Measurements from ENCODE around the gene CD99.

Gene CD99

GRCh38 chrX:2643880-2644279 lies 47.2 kb upstream of the CD99 start:
- peaks cover 9% of the 10 kb centered on the region; the same call in 1 of the 2 replicates for H3K79me2 ChIP-seq (ENCODE audit: insufficient read depth, low read length)
- H3K36me3 ChIP-seq (ENCODE audit: insufficient read depth, low read length) = peaks cover 51% of the 10 kb centered on the region
- DNase-seq (no peak), ATAC-seq (ENCODE audit: insufficient read depth, low read depth) (no peak)
- TF ChIP-seq CTCF (IDR thresholded peaks at IDR 0.05; ENCODE audit: borderline replicate concordance, extremely low read depth, low read length, poor library complexity, severe bottlenecking) (no peak), EZH2 (IDR thresholded peaks at IDR 0.05; ENCODE audit: borderline replicate concordance, low read depth, low read length, severe bottlenecking) (no peak)
- H3K27ac ChIP-seq (ENCODE audit: low read length) = no peak overlapping the region
- no peaks in the 10 kb centered on the region for H3K9me3 ChIP-seq (ENCODE audit: insufficient read depth, low read length, severe bottlenecking)
- no peak overlapping the region for H2AFZ ChIP-seq (ENCODE audit: low read depth, low read length)
- H3K9ac ChIP-seq (ENCODE audit: low read depth, low read length) = no peak overlapping the region
- no peaks in the 10 kb centered on the region for H3K4me1 ChIP-seq (ENCODE audit: insufficient read depth, low read length)
- H3K27me3 ChIP-seq (ENCODE audit: insufficient read depth, low read length, poor library complexity) = no peaks in the 10 kb centered on the region
- H4K20me1 ChIP-seq (ENCODE audit: insufficient read depth, low read length) = no peaks in the 10 kb centered on the region
- H3K4me3 ChIP-seq (ENCODE audit: low read depth in 1 of 2, low read length in 2 of 2) = no peak overlapping the region
- H3K4me2 ChIP-seq (ENCODE audit: insufficient read depth, low read length) = no peak overlapping the region

- no peak overlapping the region for H3K4me3 ChIP-seq (ENCODE audit: low read depth in 1 of 2, low read length in 2 of 2)
- no peak for DNase-seq
- H3K79me2 ChIP-seq (ENCODE audit: insufficient read depth, low read length) = peaks cover 12% of the 10 kb centered on the region
- TF ChIP-seq CTCF (IDR thresholded peaks at IDR 0.05; ENCODE audit: borderline replicate concordance, extremely low read depth, low read length, poor library complexity, severe bottlenecking) (no peak), EZH2 (IDR thresholded peaks at IDR 0.05; ENCODE audit: borderline replicate concordance, low read depth, low read length, severe bottlenecking) (no peak)
- H3K9me3 ChIP-seq (ENCODE audit: insufficient read depth, low read length, severe bottlenecking) = no peaks in the 10 kb centered on the region
- peak overlapping the region; percentile 34 for H3K27ac ChIP-seq (ENCODE audit: low read length)
- H3K4me1 ChIP-seq (ENCODE audit: insufficient read depth, low read length) = no peaks in the 10 kb centered on the region
- peaks cover 46% of the 10 kb centered on the region for H3K36me3 ChIP-seq (ENCODE audit: insufficient read depth, low read length)
- H3K9ac ChIP-seq (ENCODE audit: low read depth, low read length) = no peak overlapping the region
- no peaks in the 10 kb centered on the region for H4K20me1 ChIP-seq (ENCODE audit: insufficient read depth, low read length)
- no peak overlapping the region for H2AFZ ChIP-seq (ENCODE audit: low read depth, low read length)
- H3K27me3 ChIP-seq (ENCODE audit: insufficient read depth, low read length, poor library complexity) = no peaks in the 10 kb centered on the region
- H3K4me2 ChIP-seq (ENCODE audit: insufficient read depth, low read length) = no peak overlapping the region
- no peak for ATAC-seq (ENCODE audit: insufficient read depth, low read depth)
Measured at GRCh38 chrX:2645563-2645962, 45.5 kb upstream of the CD99 start.

GRCh38 chrX:2647627-2648026 lies 43.5 kb upstream of the CD99 start:
- Histone ChIP-seq H3K9me3 (ENCODE audit: insufficient read depth, low read length, severe bottlenecking) (no peaks in the 10 kb centered on the region), H3K27ac (ENCODE audit: low read length) (0 out of 2 replicates have a peak overlapping the region, but pooled peaks have one; percentile 21), H3K79me2 (ENCODE audit: insufficient read depth, low read length) (peaks cover 14% of the 10 kb centered on the region), H3K4me1 (ENCODE audit: insufficient read depth, low read length) (no peaks in the 10 kb centered on the region), H2AFZ (ENCODE audit: low read depth, low read length) (no peak overlapping the region), H4K20me1 (ENCODE audit: insufficient read depth, low read length) (no peaks in the 10 kb centered on the region), H3K4me3 (ENCODE audit: low read depth in 1 of 2, low read length in 2 of 2) (no peak overlapping the region), H3K27me3 (ENCODE audit: insufficient read depth, low read length, poor library complexity) (no peaks in the 10 kb centered on the region), H3K36me3 (ENCODE audit: insufficient read depth, low read length) (peaks cover 40% of the 10 kb centered on the region), H3K9ac (ENCODE audit: low read depth, low read length) (no peak overlapping the region), H3K4me2 (ENCODE audit: insufficient read depth, low read length) (no peak overlapping the region)
- ATAC-seq (ENCODE audit: insufficient read depth, low read depth) (no peak), DNase-seq (no peak)
- TF ChIP-seq CTCF (IDR thresholded peaks at IDR 0.05; ENCODE audit: borderline replicate concordance, extremely low read depth, low read length, poor library complexity, severe bottlenecking) (no peak), EZH2 (IDR thresholded peaks at IDR 0.05; ENCODE audit: borderline replicate concordance, low read depth, low read length, severe bottlenecking) (no peak)

GRCh38 chrX:2650037-2650436 lies 41.1 kb upstream of the CD99 start:
- Histone ChIP-seq H2AFZ (ENCODE audit: low read depth, low read length) (no peak overlapping the region), H4K20me1 (ENCODE audit: insufficient read depth, low read length) (no peaks in the 10 kb centered on the region), H3K4me1 (ENCODE audit: insufficient read depth, low read length) (no peaks in the 10 kb centered on the region), H3K36me3 (ENCODE audit: insufficient read depth, low read length) (peaks cover 40% of the 10 kb centered on the region), H3K27ac (ENCODE audit: low read length) (0 out of 2 replicates have a peak overlapping the region, but pooled peaks have one; percentile 60), H3K27me3 (ENCODE audit: insufficient read depth, low read length, poor library complexity) (no peaks in the 10 kb centered on the region), H3K4me2 (ENCODE audit: insufficient read depth, low read length) (no peak overlapping the region), H3K9ac (ENCODE audit: low read depth, low read length) (no peak overlapping the region), H3K4me3 (ENCODE audit: low read depth in 1 of 2, low read length in 2 of 2) (no peak overlapping the region), H3K9me3 (ENCODE audit: insufficient read depth, low read length, severe bottlenecking) (no peaks in the 10 kb centered on the region), H3K79me2 (ENCODE audit: insufficient read depth, low read length) (peaks cover 14% of the 10 kb centered on the region)
- DNase-seq (no peak), ATAC-seq (ENCODE audit: insufficient read depth, low read depth) (no peak)
- TF ChIP-seq CTCF (IDR thresholded peaks at IDR 0.05; ENCODE audit: borderline replicate concordance, extremely low read depth, low read length, poor library complexity, severe bottlenecking) = no peak
- TF ChIP-seq EZH2 (IDR thresholded peaks at IDR 0.05; ENCODE audit: borderline replicate concordance, low read depth, low read length, severe bottlenecking) = no peak
